ENCODE data around the gene PCDHA1.

PCDHA1 gene

GRCh38 chr5:140986117-140986521 lies 200.2 kb downstream of the PCDHA1 start:
- TF ChIP-seq GATA2 (IDR thresholded peaks at IDR 0.05; ENCODE audit: low read depth, low read length) (no peak), GATA3 (IDR thresholded peaks at IDR 0.05; ENCODE audit: low read depth, low read length) (no peak)

- no peak for TF ChIP-seq GATA2 (IDR thresholded peaks at IDR 0.05; ENCODE audit: low read depth, low read length)
- no peak for TF ChIP-seq GATA3 (IDR thresholded peaks at IDR 0.05; ENCODE audit: low read depth, low read length)
Observed at GRCh38 chr5:140988100-140988499, 202.2 kb downstream of the PCDHA1 start.

GRCh38 chr5:140988608-140989007 lies 202.7 kb downstream of the PCDHA1 start:
- no peak for TF ChIP-seq GATA3 (IDR thresholded peaks at IDR 0.05; ENCODE audit: low read depth, low read length)
- no peak for TF ChIP-seq GATA2 (IDR thresholded peaks at IDR 0.05; ENCODE audit: low read depth, low read length)

- no peak for TF ChIP-seq GATA2 (IDR thresholded peaks at IDR 0.05; ENCODE audit: low read depth, low read length)
- no peak for TF ChIP-seq GATA3 (IDR thresholded peaks at IDR 0.05; ENCODE audit: low read depth, low read length)
Observed at GRCh38 chr5:140989254-140990020, 203.5 kb downstream of the PCDHA1 start.

- TF ChIP-seq GATA3 (IDR thresholded peaks at IDR 0.05; ENCODE audit: low read depth, low read length) (peak; percentile 23; the same call in 1 of the 2 replicates), GATA2 (IDR thresholded peaks at IDR 0.05; ENCODE audit: low read depth, low read length) (peak; percentile 68)
Observed at GRCh38 chr5:140992828-140993227, 206.9 kb downstream of the PCDHA1 start.

GRCh38 chr5:140996060-140996459 lies 210.1 kb downstream of the PCDHA1 start:
- TF ChIP-seq GATA2 (IDR thresholded peaks at IDR 0.05; ENCODE audit: low read depth, low read length) (no peak), GATA3 (IDR thresholded peaks at IDR 0.05; ENCODE audit: low read depth, low read length) (no peak)

- TF ChIP-seq GATA3 (IDR thresholded peaks at IDR 0.05; ENCODE audit: low read depth, low read length) (no peak), GATA2 (IDR thresholded peaks at IDR 0.05; ENCODE audit: low read depth, low read length) (no peak)
Observed at GRCh38 chr5:140998921-140999410, 213.0 kb downstream of the PCDHA1 start.

- TF ChIP-seq GATA2 (IDR thresholded peaks at IDR 0.05; ENCODE audit: low read depth, low read length) (no peak), GATA3 (IDR thresholded peaks at IDR 0.05; ENCODE audit: low read depth, low read length) (no peak)
Observed at GRCh38 chr5:141001446-141001843, 215.5 kb downstream of the PCDHA1 start.

GRCh38 chr5:141001844-141002604 lies 216.1 kb downstream of the PCDHA1 start:
- TF ChIP-seq GATA3 (IDR thresholded peaks at IDR 0.05; ENCODE audit: low read depth, low read length), result no peak
- TF ChIP-seq GATA2 (IDR thresholded peaks at IDR 0.05; ENCODE audit: low read depth, low read length), result 0 out of 2 replicates have a peak, but pooled peaks have one; percentile 28

- TF ChIP-seq GATA3 (IDR thresholded peaks at IDR 0.05; ENCODE audit: low read depth, low read length) (no peak), GATA2 (IDR thresholded peaks at IDR 0.05; ENCODE audit: low read depth, low read length) (no peak)
Observed at GRCh38 chr5:141002605-141002965, 216.6 kb downstream of the PCDHA1 start.

GRCh38 chr5:141003031-141003430 lies 217.1 kb downstream of the PCDHA1 start:
- no peak for TF ChIP-seq GATA2 (IDR thresholded peaks at IDR 0.05; ENCODE audit: low read depth, low read length)
- TF ChIP-seq GATA3 (IDR thresholded peaks at IDR 0.05; ENCODE audit: low read depth, low read length), result no peak

GRCh38 chr5:141003791-141004611 lies 218.1 kb downstream of the PCDHA1 start:
- TF ChIP-seq GATA3 (IDR thresholded peaks at IDR 0.05; ENCODE audit: low read depth, low read length) (no peak), GATA2 (IDR thresholded peaks at IDR 0.05; ENCODE audit: low read depth, low read length) (no peak)

- TF ChIP-seq GATA2 (IDR thresholded peaks at IDR 0.05; ENCODE audit: low read depth, low read length) (no peak), GATA3 (IDR thresholded peaks at IDR 0.05; ENCODE audit: low read depth, low read length) (no peak)
Observed at GRCh38 chr5:141007791-141008190, 221.9 kb downstream of the PCDHA1 start.
